HG02759 (cell line): Measurements from ENCODE around the gene ADGRF3.
"Not testable (repeated sequence)": the region's sequence is repeated elsewhere in the genome, so short reads cannot be mapped to it uniquely, and the experiment has no call there.

Experiments
- ATAC-seq: cut with Tn5 transposase; IDR thresholded peaks from one replicate; pipeline ENCODE4 v1.9.1; 2021; ENCODE audit warnings: mild to moderate bottlenecking, moderate library complexity; ENCODE audit not compliant: unreplicated experiment

ADGRF3 gene

DNA sequence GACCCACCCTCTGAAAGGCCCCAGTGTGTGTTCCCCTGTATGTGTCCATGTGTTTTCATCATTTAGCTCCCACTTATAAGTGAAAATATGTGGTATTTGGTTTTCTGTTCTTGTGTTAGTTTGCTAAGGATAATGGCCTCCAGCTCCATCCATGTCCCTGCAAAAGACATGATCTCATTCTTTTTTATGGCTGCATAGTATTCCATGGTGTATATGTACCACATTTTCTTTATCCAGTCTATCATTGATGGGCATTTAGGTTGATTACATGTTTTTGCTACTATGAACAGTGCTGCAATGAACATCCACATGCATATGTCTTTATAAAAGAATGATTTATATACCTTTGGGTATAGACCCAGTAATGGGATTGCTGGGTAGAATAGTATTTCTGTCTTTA, 22.1 kb downstream of the ADGRF3 start:
- ATAC-seq: not testable (repeated sequence)

DNA sequence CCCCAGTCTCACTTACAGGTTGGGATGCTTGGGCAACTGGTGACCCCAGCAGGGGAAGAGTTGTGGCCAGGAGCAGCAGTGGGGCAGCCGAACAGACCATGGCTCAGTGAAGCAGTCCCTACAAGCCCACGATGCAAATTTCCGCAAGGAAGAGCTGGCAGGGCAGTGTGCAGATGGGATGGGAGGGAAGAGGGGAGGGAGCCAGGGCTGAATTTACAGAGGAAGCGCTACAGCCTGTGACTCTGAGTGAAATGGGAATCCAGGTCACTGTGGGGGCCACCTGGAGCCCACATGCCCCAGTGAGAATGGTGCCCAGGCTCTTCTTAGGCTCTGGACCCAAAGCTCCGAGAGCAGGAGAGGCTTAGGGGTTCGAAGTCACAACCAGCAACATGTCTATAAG, 27.6 kb downstream of the ADGRF3 start:
- no peak for ATAC-seq

DNA sequence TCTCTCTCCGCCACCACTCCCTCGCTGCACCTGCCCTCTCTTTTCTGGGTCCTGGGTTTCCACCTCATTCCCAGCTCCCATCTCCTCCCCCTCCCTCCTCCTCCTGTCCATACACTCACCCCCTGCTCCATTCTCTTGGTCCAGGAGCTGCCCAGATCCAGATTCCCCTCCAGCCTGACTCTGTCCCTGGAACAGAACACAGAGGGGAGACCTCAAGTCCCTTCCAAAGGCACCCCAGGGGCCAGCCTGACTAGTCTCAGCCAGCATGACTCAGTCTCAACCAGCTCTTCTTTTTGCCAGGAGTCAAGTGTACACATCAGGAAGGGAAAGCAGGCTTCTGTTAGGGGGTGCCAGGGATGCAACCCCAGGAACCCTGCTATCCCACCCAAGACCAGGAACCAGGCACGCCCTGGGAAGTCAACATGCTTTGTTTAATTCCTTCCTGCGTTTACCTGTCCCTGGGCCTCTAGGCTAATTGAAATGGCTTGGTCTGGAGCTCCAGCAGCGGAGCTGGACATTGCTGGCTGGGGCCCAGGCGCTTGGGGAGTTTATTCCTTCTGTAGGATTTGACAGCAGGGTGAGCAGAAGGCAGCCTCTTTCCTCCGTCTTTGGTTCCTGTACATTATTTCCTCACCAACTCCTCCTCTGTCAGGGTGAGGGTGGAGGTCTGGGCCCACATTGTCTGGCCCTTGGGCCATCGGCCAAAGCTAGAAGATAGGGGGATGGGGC, 29.0 kb downstream of the ADGRF3 start:
- ATAC-seq: no peak

DNA sequence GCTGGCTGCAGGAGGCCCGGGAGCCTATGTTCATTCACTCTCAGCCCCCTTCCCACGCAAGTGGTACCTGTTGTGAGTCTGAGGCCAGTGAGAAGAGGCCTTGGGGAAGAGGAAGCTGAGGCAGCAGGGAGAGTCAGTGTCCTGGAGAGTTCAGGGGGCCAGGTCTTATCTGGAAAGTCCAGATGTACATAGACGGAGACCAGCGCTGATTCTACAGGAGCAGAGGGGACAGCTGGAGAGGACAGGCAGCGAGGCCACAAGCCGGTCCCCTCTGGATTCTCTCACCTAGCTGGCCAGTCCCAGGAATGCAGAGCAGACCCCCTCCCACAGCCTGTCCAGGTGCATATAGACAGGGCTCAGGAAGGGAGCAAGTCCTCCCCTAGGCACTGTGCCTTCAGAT, 29.7 kb downstream of the ADGRF3 start:
- ATAC-seq: no peak

DNA sequence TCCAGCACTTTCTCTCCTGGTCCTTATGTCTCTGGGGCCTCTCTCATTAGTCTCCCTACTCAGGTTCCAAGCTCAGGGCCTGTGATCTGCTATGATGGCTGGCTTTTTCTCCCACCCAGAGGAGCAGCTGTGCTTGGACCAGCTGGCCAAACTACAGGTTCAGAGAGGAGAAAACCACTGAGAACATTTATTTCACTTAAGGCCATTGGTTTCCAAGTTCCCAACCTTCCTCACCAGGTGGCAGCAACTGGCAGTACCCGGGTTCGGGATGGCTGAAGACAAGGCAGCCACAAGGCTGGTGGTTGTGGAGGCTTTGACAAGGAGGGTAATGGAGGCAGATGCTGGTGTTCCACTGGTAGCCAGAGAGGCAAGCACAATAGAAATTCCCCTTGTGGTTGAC, 30.5 kb downstream of the ADGRF3 start:
- ATAC-seq: no peak

DNA sequence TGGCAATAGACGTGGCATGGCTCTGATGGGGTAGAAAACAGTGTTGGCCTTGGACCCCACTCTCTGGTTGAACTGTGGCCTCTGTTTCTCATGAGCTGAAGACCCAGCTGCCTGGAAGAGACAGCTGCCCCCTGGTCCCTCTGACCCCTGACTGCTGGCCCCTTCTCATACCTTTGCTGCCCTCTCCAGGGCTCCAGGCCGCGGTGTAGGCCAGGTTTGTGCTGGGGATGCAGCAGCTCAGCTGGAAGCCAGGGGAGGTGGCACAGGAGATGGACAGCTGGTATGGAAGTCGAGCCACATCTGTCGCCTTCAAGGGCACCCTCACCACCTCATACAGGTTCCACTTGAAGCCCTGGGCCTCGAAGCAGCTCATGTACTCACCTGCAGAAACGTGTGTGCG, 32.3 kb downstream of the ADGRF3 start:
- ATAC-seq: no peak

DNA sequence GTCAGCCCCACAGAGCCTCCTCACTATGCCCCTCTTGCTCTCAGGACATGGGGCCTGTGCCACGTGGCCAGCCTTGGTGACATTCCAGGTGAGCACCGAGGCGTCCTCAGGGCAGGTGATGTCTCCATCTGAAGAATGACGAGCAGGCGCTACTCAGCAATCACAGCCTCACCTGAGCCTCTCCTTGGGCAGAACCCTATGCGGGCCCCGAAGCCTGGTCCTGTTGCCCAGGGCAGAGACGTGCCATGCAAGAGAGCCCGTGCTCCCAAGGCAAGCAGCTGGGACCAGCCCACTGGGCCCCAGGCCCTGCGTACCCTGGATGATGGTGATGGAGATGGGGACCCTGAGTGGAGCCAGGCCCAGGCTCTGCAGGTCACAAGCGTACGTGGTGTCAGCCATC, 33.1 kb downstream of the ADGRF3 start:
- ATAC-seq: no peak

DNA sequence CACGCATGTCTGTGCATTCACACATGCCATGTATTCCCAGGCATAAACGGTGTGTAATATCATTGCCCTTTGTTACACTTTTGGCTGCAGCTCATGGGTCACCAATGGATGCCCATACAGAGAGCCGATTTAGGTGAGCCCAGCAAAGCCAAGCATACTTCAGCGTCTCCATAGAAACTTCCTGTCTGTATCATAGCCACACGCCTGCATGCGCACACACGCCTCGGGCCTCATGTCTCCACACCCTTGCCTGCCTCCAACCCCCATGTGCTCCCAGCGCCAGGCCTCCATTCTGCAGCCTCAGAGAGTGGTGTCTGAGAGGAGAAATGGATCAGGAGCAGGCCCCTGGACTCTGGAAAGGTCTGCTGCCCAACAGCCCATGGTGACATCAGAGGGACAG, 34.1 kb downstream of the ADGRF3 start:
- ATAC-seq: no peak

DNA sequence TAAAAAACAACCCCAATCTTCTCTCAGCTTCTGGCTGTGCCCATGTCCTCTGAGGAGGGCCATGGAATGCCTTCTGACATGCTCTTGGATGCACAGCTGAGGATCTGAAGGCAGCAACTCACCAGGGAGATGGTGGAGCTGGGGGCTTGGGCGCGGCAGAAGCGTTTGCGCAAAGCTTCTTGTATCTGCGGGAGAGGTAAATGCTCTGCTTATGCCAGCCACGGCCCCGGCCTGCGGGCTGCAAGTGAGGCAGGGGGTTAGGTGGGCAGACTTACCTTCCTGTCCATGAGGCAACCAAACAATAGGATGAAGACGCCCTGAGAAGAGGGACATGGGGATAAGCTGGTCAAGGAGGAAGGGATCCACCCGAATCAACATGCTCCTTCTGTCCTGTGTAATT, 36.7 kb downstream of the ADGRF3 start:
- ATAC-seq: no peak

DNA sequence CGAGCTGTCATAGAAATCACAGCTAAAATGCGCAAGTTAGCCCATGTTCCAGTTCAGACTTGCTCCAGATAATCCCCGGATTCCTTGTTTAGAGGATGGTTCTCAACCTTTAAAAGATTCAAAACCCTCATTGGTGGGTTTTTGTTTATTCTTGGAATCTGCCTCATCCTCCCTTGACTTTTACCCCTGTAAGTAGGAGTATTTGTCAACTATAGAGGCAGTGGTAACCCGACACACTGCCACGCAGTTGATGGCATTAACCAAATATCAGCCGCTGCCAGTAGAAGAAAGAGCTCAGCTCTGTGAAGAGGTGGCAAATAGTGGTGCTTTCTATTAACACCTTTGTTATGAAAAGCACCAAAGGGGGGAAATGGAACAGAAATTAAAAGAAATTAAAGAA, 41.0 kb downstream of the ADGRF3 start:
- ATAC-seq: no peak

DNA sequence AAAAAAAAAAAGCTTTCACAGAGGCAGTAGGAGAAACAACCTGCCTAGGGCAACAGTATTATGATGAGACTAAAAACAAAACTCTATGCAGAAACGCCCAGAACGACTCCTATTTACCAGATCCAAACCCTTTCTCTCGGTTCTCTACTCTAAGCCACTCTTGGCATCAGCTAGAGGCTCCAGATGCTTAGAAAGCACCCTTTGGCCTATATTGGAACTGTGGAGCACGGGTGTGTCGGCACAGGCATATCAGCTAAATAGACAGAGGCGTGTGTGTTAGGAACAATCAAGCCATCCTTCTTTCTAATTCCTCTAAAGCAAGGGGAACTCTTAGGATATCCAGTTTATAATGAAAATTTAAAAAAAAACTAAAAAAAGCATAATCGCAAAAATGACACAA, 41.5 kb downstream of the ADGRF3 start:
- not testable (repeated sequence) for ATAC-seq

DNA sequence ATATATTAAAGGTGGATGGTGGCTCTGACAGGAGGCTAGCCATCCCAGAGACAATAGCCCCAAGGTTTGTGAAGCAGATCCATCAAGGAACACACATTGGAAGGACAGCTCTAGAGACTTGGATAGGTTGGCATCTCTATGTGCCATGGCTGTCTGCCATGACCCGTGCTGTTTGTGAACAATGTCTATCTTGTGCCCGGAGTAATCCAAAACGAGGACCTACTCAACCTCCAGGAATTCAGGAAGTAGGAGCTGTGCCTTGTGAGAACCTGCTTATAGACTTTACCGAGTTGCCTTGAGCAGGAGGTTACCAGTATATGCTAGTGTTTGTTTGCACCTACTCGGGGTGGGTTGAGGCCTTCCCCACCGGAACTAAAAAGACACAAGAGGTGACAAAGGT, 43.7 kb downstream of the ADGRF3 start:
- no peak for ATAC-seq

DNA sequence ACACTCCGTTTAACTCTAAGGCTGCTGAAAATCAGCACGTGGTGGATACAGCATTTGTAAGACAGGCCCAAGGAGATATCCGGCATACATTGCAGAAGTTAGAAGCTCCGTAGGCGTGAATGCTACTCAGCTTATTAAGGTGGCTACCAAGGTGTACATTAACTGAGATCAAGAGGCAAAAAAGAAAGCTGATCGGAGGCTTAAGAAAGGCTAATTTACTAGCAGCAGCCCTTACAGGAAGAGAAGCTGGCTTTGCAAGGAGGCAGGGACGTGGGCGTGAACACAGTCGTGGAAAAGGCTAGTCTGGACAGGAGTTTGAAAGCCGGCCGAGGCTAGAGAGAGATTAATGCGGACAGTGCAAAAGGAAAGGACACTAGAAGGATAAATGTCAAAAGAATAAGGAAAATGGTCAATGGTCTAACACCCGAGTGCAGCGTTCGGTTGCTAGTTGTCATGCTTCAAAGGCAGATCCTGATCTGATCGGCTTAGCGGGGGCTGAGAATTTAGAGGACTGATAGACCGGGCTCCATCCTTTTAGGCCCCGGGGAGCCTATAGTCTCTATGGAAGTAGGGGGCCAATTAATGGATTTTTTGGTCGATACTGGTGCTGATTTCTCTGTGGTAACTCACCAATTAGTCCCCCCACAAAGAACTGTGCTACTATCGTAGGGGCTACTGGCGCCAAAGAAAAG, 46.2 kb downstream of the ADGRF3 start:
- no peak for ATAC-seq

DNA sequence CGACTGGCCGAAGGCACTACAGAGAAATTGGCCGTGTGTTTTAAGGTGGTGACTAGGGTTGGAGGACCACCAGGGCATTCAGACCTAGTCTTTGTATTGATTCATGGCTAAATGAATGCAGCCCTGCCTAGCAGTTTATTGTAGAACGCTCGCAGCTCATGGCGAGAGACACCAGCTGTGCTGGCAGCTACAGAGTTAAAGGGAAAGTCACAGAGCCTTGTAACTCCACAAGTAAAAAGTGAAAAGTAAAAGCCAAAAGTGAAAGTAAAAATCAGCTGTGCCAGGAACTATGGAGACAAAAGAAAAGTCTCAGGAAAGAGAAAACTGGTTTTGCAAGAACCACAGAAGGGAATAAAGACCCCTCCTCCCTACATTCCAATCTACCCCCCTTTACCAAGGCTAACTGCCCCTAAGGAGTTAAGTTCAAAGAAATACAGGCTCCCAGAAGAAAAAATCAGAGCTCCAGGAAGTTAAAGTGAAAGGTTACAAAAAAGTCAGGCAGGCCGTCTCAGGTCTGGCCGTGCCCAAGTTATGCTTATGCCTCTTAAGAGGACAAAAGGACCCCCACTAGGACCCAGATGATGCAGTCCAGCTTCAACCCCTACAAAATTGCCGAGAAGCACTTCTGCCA, 47.0 kb downstream of the ADGRF3 start:
- ATAC-seq: peak; percentile 42

DNA sequence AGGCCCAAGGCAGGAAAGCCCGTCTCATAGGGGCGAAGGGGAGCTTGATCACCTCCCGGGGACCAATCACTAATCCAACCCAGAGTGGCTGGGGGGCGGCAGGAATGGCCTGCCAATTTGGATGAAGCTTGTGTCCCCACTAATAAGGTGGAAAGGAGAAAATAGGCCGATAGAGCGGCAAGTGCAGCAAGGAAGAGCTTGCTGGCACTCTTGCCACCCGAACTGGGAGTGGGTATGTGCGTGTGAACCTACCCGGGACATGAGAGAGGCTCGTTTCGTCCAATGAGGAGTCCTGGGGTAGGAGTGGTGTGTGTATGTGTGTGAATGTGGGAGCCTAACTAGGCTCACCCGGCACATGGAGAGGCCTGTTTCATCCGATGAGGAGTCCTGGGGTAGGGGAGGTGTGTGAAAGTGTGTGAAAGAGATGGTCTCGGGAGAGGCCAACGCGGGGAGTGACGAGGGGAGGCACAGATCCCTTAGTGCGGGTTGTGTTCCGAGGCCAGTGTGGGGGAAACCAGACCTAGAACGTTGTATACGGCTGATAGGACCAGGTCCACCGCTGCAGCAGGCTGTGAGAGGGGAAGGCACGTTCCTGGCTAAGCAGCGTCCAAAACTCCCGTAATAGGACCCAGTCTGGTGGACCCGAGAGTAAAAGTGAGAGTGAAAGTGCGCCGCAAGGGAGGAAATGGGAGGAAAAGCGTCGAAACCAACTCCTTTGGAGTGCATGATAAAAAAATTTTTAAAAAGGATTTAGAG, 47.8 kb downstream of the ADGRF3 start:
- no peak for ATAC-seq

DNA sequence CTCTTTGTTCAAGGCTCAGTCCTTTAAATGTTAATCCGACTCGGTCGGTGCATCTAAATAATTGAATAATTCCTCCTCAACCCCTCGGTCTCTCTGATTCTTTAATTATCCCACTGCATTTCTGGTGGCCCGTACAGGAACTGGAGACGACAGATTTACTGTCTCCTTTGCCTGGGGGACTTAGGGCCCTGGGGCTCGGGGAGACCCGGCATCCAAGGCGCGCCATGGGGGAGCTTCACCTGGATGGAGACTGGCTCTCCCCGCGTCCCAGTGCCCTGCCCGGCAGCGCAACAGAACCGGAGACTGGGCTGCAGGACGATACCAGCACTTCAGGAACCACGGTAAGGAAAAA, 48.3 kb downstream of the ADGRF3 start:
- ATAC-seq: no peak

DNA sequence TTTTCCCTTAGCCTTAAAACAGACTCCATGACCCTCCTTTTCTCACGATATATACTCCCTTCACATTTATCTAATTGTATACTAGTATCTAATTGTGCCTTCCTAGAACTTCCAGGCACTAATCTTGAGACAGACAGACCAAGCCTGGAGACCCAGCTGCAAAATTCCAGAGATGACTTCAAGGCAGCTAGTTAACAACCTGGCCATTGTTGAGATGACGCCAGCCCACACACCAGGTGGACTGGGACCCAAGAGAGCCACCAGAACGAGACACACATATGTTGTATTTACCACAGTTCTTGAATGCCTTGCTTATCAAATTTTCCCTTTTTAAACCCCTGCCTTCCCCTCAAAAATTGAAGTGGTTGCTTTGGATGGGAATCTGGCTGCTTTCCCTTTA, 49.5 kb downstream of the ADGRF3 start:
- no peak for ATAC-seq

DNA sequence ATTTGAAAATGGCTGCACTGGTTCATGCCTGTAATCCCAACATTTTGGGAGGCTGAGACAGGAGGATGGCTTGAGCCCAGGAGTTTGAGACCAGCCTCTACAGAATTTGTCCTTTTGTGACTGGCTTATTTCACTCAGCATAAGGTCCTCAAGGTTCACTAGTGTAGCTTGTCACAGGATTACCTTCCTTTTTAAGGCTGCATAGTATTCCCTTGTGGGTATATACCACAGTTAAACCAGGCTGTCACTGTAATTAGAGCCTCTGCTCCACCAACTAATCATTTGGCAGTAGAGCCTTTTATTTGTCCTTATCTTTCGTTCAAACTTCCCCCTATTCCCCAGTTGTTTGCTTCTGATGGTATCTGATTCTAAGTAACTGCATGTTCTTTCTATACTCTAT, 51.1 kb downstream of the ADGRF3 start:
- ATAC-seq: no peak

DNA sequence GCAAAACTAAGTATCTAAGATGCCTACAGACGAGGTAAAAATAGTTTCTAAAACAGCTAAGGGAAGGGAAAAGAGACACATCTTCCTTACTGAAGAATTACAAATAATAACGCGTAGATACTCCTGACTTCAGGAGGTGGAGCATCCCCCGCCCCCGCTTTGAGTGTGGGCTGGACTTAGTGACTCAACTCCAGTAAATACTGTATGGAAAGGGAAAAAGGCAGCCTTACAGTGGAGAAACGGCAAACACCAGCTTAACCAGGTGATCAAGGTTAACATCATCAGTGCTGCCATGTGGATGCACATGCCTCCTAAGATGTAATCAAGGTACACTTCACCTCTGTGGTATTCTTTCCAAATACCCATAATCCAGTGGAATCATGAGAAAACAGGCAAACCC, 53.9 kb downstream of the ADGRF3 start:
- no peak for ATAC-seq

DNA sequence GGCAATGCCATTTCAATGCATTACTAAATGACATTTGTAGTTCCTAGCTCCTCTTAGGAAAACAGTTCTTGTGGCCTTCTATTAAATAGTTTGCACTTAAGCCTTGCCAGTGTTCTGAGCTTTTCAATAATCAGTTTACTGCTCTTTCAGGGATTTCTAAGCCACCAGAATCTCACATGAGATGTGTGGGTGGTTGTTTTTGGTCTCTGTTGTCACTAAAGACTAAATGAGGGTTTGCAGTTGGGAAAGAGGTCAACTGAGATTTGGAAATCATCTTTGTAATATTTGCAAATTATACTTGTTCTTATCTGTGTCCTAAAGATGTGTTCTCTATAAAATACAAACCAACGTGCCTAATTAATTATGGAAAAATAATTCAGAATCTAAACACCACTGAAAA, 56.6 kb downstream of the ADGRF3 start:
- no peak for ATAC-seq

DNA sequence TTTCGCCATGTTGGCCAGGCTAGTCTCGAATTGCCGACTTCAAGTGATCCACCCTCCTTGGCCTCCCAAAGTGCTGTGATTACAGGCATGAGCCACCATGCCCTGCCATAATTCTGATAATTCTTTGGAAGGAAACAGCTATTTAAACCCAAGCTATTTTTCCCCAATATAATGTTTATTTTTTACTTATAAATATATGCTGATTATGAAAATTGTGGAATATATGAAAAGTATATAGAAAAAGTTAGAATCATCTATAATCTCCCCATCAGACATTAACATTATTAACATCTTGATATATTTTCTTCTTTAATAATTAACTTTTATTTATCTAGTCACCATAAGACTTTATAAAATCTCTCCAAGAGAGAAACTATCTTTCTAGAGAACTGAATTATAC, 60.7 kb downstream of the ADGRF3 start:
- no peak for ATAC-seq

DNA sequence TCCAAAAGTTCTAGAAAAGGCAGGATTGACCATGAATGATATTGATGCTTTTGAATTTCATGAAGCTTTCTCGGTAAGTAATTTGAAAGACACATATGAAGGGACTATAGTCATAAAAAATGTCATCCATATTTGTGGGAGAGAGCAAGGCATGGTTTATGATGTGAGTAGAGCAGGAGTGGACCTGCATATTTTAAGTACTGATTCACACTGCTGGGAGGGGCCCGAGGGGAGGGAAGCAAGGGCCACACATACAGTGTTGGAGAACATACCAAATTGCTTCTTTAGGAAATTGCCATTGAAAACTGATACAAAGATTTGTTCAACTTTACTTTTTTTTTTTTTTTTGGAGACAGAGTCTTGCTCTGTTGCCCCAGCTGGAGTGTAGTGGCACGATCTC, 62.5 kb downstream of the ADGRF3 start:
- ATAC-seq: no peak
